ENCODE results near the gene CCDC141.

The CCDC141 gene

DNA sequence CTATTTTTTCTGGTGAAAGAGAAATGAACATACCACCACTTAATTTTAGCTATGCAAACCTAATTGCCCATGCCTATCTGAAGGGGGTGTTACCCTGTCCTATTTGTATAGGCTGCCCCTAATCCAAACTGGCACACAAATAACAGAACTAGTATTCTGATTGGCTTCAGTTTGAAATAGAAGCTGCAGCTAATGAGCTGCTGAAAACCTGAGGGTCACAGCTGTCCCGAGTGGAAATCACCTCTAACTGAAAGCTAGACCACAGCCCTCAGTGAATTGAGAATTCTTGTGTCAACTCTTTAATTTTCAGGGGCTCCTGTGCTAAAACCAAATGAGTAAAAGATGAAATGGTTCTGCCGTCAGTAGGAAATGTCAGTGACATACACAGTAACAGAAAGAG is 28.7 kb downstream of the CCDC141 start:
- TF ChIP-seq TOX (CRISPR knock-in tag; IDR thresholded peaks at IDR 0.05; ENCODE audit: borderline replicate concordance) = no peak
- TF ChIP-seq, protein P1, sequence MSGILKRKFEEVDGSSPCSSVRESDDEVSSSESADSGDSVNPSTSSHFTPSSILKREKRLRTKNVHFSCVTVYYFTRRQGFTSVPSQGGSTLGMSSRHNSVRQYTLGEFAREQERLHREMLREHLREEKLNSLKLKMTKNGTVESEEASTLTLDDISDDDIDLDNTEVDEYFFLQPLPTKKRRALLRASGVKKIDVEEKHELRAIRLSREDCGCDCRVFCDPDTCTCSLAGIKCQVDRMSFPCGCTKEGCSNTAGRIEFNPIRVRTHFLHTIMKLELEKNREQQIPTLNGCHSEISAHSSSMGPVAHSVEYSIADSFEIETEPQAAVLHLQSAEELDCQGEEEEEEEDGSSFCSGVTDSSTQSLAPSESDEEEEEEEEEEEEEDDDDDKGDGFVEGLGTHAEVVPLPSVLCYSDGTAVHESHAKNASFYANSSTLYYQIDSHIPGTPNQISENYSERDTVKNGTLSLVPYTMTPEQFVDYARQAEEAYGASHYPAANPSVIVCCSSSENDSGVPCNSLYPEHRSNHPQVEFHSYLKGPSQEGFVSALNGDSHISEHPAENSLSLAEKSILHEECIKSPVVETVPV (CRISPR knock-in tag; IDR thresholded peaks at IDR 0.05) = no peak
- TF ChIP-seq, protein P2, sequence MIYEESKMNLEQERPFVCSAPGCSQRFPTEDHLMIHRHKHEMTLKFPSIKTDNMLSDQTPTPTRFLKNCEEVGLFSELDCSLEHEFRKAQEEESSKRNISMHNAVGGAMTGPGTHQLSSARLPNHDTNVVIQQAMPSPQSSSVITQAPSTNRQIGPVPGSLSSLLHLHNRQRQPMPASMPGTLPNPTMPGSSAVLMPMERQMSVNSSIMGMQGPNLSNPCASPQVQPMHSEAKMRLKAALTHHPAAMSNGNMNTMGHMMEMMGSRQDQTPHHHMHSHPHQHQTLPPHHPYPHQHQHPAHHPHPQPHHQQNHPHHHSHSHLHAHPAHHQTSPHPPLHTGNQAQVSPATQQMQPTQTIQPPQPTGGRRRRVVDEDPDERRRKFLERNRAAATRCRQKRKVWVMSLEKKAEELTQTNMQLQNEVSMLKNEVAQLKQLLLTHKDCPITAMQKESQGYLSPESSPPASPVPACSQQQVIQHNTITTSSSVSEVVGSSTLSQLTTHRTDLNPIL (CRISPR knock-in tag; IDR thresholded peaks at IDR 0.05; ENCODE audit: low read depth) = no peak
- no peak for TF ChIP-seq ZFP30 (CRISPR knock-in tag; IDR thresholded peaks at IDR 0.05)
- no peak for TF ChIP-seq ISL1 (CRISPR knock-in tag; IDR thresholded peaks at IDR 0.05)
- no peak for TF ChIP-seq CSDC2 (CRISPR knock-in tag; IDR thresholded peaks at IDR 0.05)
- TF ChIP-seq ZFP3 (CRISPR knock-in tag; IDR thresholded peaks at IDR 0.05) = no peak
- TF ChIP-seq GLIS3 (CRISPR knock-in tag; IDR thresholded peaks at IDR 0.05) = no peak
- TF ChIP-seq ARNTL (CRISPR knock-in tag; IDR thresholded peaks at IDR 0.05; ENCODE audit: borderline replicate concordance, low read depth) = no peak
- TF ChIP-seq ZNF70 (CRISPR knock-in tag; IDR thresholded peaks at IDR 0.05) = no peak
- ATAC-seq = no peak

DNA sequence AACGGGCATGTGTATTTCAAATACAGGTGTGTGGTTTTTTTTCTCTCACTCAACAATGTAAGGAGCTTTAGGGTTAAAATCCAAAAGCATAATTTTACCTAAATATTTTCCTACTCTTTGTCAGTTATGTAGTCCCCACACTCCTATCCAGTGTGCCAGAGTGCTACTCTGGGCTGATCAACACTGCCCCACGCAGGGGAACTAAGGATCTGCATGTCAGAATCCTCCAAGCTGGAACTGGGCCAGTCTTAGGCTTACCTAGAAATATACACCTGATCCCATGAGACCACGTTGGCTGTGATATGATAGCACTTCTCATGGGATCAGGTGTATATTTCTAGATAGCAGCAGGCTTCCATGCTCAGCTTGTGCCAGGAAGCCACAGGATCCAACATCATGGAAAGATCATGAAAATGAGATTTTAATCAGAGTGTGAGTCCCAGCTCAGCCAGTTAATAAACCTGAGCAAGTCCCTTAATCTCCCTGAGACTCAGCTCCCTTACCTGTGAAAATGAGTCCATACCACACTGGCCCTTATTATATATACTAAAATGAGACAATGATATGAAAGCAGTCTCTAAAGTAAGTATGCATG is 29.7 kb downstream of the CCDC141 start:
- TF ChIP-seq CSDC2 (CRISPR knock-in tag; IDR thresholded peaks at IDR 0.05) (no peak), ARNTL (CRISPR knock-in tag; IDR thresholded peaks at IDR 0.05; ENCODE audit: borderline replicate concordance, low read depth) (no peak), GLIS3 (CRISPR knock-in tag; IDR thresholded peaks at IDR 0.05) (no peak), TOX (CRISPR knock-in tag; IDR thresholded peaks at IDR 0.05; ENCODE audit: borderline replicate concordance) (no peak), ISL1 (CRISPR knock-in tag; IDR thresholded peaks at IDR 0.05) (no peak), SNAI2 (CRISPR knock-in tag; IDR thresholded peaks at IDR 0.05) (no peak), BACH2 (CRISPR knock-in tag; IDR thresholded peaks at IDR 0.05; ENCODE audit: borderline replicate concordance) (no peak), TSHZ2 (CRISPR knock-in tag; IDR thresholded peaks at IDR 0.05) (no peak), PPARA (CRISPR knock-in tag; IDR thresholded peaks at IDR 0.05; ENCODE audit: borderline replicate concordance) (no peak)
- TF ChIP-seq, protein P3, sequence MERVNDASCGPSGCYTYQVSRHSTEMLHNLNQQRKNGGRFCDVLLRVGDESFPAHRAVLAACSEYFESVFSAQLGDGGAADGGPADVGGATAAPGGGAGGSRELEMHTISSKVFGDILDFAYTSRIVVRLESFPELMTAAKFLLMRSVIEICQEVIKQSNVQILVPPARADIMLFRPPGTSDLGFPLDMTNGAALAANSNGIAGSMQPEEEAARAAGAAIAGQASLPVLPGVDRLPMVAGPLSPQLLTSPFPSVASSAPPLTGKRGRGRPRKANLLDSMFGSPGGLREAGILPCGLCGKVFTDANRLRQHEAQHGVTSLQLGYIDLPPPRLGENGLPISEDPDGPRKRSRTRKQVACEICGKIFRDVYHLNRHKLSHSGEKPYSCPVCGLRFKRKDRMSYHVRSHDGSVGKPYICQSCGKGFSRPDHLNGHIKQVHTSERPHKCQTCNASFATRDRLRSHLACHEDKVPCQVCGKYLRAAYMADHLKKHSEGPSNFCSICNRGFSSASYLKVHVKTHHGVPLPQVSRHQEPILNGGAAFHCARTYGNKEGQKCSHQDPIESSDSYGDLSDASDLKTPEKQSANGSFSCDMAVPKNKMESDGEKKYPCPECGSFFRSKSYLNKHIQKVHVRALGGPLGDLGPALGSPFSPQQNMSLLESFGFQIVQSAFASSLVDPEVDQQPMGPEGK (CRISPR knock-in tag; IDR thresholded peaks at IDR 0.05; ENCODE audit: borderline replicate concordance) = no peak
- TF ChIP-seq, protein P4, sequence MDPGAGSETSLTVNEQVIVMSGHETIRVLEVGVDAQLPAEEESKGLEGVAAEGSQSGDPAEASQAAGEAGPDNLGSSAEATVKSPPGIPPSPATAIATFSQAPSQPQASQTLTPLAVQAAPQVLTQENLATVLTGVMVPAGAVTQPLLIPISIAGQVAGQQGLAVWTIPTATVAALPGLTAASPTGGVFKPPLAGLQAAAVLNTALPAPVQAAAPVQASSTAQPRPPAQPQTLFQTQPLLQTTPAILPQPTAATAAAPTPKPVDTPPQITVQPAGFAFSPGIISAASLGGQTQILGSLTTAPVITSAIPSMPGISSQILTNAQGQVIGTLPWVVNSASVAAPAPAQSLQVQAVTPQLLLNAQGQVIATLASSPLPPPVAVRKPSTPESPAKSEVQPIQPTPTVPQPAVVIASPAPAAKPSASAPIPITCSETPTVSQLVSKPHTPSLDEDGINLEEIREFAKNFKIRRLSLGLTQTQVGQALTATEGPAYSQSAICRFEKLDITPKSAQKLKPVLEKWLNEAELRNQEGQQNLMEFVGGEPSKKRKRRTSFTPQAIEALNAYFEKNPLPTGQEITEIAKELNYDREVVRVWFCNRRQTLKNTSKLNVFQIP (CRISPR knock-in tag; IDR thresholded peaks at IDR 0.05; ENCODE audit: borderline replicate concordance, low read depth) = no peak
- peak; percentile 74 for ATAC-seq

DNA sequence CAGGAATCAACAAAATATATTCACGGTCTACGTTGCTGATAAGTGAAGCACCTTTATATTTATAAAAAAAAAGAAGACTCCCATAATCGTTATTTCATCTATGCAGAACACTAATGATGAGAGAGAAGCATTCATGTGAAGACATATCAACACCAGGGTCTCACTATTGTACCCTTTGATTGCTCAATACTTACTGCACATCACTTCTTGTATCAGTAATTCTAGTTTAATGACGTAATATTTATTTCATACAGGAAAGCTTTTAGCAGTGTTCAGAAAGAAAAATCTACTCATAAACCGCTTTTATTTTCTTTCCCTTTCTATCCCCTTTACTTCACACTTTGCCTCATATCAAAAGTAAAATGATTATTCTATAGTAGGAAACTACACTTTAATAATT is 30.7 kb downstream of the CCDC141 start:
- TF ChIP-seq ZNF8 (CRISPR knock-in tag; IDR thresholded peaks at IDR 0.05) = no peak
- TF ChIP-seq ZFP3 (CRISPR knock-in tag; IDR thresholded peaks at IDR 0.05) = no peak
- no peak for TF ChIP-seq ESRRG (CRISPR knock-in tag; IDR thresholded peaks at IDR 0.05)
- no peak for TF ChIP-seq SNAI2 (CRISPR knock-in tag; IDR thresholded peaks at IDR 0.05)
- TF ChIP-seq, protein P3 (CRISPR knock-in tag; IDR thresholded peaks at IDR 0.05; ENCODE audit: borderline replicate concordance) = no peak
- no peak for TF ChIP-seq CSDC2 (CRISPR knock-in tag; IDR thresholded peaks at IDR 0.05)
- TF ChIP-seq, protein P1 (CRISPR knock-in tag; IDR thresholded peaks at IDR 0.05) = no peak
- TF ChIP-seq, protein P2 (CRISPR knock-in tag; IDR thresholded peaks at IDR 0.05; ENCODE audit: low read depth) = no peak
- no peak for TF ChIP-seq RARB (CRISPR knock-in tag; IDR thresholded peaks at IDR 0.05)
- no peak for TF ChIP-seq PPARA (CRISPR knock-in tag; IDR thresholded peaks at IDR 0.05; ENCODE audit: borderline replicate concordance)
- TF ChIP-seq OSR1 (CRISPR knock-in tag; IDR thresholded peaks at IDR 0.05) = no peak
- TF ChIP-seq TCF4 (CRISPR knock-in tag; IDR thresholded peaks at IDR 0.05; ENCODE audit: borderline replicate concordance) = no peak
- no peak for TF ChIP-seq ZNF565 (CRISPR knock-in tag; conservative IDR thresholded peaks at IDR 0.05; ENCODE audit: low read depth)
- ATAC-seq = no peak
